Measurements from ENCODE around the gene SELENOM.

Gene SELENOM

DNA sequence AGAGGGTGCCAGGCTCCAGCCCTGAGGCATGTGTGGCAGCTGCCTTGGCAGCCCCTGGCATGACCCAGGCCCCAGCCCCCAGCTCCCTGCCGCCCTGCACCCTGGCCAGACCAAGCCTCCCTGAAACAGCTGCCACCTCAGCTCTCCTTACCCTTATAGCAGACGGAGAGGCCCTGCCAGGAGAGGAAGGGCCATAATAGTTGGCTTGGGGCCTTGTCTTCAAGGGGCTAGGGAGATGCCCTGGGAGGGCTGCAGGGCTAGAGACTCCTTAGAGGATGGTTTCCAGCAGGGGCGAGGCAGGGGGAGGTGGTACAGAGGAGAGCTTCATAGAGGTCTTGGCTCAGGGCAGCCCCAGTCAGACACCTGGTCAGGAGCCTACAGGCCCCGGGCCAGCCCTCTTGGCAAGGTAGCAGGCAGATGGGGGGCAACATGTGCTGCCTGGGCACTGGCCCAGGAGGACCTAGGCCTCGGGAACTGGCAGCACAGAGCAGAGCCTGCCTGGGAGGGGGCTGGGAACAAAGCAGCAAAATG lies 13.3 kb downstream of the SELENOM start:
- H3K27ac ChIP-seq (ENCODE audit: low read length), result no peak overlapping the region
- ATAC-seq (ENCODE audit: insufficient read depth, low read depth), result no peak
- H3K36me3 ChIP-seq (ENCODE audit: insufficient read depth, low read length), result peaks cover 73% of the 10 kb centered on the region

DNA sequence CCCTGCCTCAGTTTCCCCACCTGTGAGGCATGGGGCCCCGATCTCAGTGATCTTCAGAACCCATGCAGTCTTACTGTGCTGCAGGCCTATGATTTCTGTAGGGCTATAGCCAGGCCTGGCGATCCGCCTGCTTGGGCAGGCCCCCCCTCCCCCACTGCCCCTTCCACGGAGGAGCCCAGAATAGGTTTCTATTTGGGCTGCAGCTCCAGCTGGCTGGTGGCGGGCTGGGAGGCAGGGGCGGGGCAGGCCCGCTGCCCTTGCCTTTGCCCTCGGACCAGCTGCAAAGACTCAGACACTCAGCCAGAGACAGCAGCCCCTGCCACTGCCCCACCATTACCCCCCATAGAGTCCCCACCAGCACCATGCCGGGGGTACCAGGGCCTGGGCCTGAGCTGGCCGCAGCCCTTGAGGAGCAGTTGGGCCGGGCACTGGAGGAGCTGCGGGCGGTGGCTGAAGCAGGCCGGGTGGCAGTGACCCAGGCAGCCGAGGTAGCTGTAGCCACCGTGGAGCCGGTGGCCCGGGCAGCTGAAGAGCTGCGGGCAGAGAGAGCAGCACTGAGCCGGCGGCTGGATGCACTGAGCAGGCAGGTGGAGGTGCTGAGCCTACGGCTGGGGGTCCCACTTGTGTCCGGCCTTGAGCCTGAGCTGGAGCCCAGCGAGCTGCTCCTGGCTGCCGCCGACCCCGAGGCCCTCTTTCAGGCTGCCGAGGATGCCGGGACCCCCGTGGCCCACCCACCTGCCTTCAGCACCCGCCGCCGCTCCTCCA lies 14.1 kb downstream of the SELENOM start:
- H3K4me2 ChIP-seq (ENCODE audit: insufficient read depth, low read length), result no peak overlapping the region
- DNase-seq (no peak), ATAC-seq (ENCODE audit: insufficient read depth, low read depth) (no peak)
- no peaks in the 10 kb centered on the region for H3K27me3 ChIP-seq (ENCODE audit: insufficient read depth, low read length, poor library complexity)
- H3K4me1 ChIP-seq (ENCODE audit: insufficient read depth, low read length), result no peaks in the 10 kb centered on the region
- H2AFZ ChIP-seq (ENCODE audit: low read depth, low read length), result no peak overlapping the region
- no peaks in the 10 kb centered on the region; the same call in 1 of the 2 replicates for H4K20me1 ChIP-seq (ENCODE audit: insufficient read depth, low read length)
- H3K4me3 ChIP-seq (ENCODE audit: low read depth in 1 of 2, low read length in 2 of 2), result no peak overlapping the region
- peaks cover 79% of the 10 kb centered on the region for H3K36me3 ChIP-seq (ENCODE audit: insufficient read depth, low read length)
- no peak for TF ChIP-seq EZH2 (IDR thresholded peaks at IDR 0.05; ENCODE audit: borderline replicate concordance, low read depth, low read length, severe bottlenecking)
- TF ChIP-seq, protein P1, sequence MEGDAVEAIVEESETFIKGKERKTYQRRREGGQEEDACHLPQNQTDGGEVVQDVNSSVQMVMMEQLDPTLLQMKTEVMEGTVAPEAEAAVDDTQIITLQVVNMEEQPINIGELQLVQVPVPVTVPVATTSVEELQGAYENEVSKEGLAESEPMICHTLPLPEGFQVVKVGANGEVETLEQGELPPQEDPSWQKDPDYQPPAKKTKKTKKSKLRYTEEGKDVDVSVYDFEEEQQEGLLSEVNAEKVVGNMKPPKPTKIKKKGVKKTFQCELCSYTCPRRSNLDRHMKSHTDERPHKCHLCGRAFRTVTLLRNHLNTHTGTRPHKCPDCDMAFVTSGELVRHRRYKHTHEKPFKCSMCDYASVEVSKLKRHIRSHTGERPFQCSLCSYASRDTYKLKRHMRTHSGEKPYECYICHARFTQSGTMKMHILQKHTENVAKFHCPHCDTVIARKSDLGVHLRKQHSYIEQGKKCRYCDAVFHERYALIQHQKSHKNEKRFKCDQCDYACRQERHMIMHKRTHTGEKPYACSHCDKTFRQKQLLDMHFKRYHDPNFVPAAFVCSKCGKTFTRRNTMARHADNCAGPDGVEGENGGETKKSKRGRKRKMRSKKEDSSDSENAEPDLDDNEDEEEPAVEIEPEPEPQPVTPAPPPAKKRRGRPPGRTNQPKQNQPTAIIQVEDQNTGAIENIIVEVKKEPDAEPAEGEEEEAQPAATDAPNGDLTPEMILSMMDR (IDR thresholded peaks at IDR 0.05; ENCODE audit: borderline replicate concordance, extremely low read depth, low read length, poor library complexity, severe bottlenecking), result no peak
- no peaks in the 10 kb centered on the region for H3K79me2 ChIP-seq (ENCODE audit: insufficient read depth, low read length)
- H3K27ac ChIP-seq (ENCODE audit: low read length), result no peak overlapping the region
- no peak overlapping the region for H3K9ac ChIP-seq (ENCODE audit: low read depth, low read length)
- no peaks in the 10 kb centered on the region for H3K9me3 ChIP-seq (ENCODE audit: insufficient read depth, low read length, severe bottlenecking)

More for the DNA sequence above, 13.3 kb downstream of the SELENOM start:
- Histone ChIP-seq H3K4me2 (ENCODE audit: insufficient read depth, low read length) (no peak overlapping the region), H3K9ac (ENCODE audit: low read depth, low read length) (no peak overlapping the region), H3K27me3 (ENCODE audit: insufficient read depth, low read length, poor library complexity) (no peaks in the 10 kb centered on the region), H3K4me3 (ENCODE audit: low read depth in 1 of 2, low read length in 2 of 2) (no peak overlapping the region), H4K20me1 (ENCODE audit: insufficient read depth, low read length) (no peaks in the 10 kb centered on the region; the same call in 1 of the 2 replicates), H3K4me1 (ENCODE audit: insufficient read depth, low read length) (no peaks in the 10 kb centered on the region), H2AFZ (ENCODE audit: low read depth, low read length) (no peak overlapping the region), H3K9me3 (ENCODE audit: insufficient read depth, low read length, severe bottlenecking) (no peaks in the 10 kb centered on the region), H3K79me2 (ENCODE audit: insufficient read depth, low read length) (no peaks in the 10 kb centered on the region)
- TF ChIP-seq, protein P1 (IDR thresholded peaks at IDR 0.05; ENCODE audit: borderline replicate concordance, extremely low read depth, low read length, poor library complexity, severe bottlenecking), result no peak
- TF ChIP-seq EZH2 (IDR thresholded peaks at IDR 0.05; ENCODE audit: borderline replicate concordance, low read depth, low read length, severe bottlenecking), result no peak
- no peak for DNase-seq

DNA sequence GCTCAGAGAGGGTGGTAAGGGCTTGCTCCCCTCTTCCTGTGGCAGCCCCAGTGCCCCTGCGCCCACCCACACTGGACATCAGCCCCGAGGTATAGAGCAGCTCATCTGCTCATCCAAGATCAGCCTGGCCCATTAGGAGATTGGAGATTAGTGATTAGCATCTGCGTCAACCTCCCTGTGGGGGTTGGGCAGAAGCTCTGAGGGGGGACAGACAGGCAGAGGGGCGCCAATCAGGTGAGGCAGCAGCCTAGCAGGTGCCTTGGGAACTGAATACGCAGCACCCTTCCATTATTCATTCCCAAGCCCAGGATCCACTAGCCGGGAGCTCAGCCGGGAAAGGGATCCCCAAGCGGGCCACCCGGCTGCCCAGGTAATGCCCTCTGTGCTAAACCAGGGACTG lies 15.2 kb downstream of the SELENOM start:
- peaks cover 82% of the 10 kb centered on the region for H3K36me3 ChIP-seq (ENCODE audit: insufficient read depth, low read length)
- no peak overlapping the region for H3K9ac ChIP-seq (ENCODE audit: low read depth, low read length)
- no peak for TF ChIP-seq EZH2 (IDR thresholded peaks at IDR 0.05; ENCODE audit: borderline replicate concordance, low read depth, low read length, severe bottlenecking)
- TF ChIP-seq, protein P1 (IDR thresholded peaks at IDR 0.05; ENCODE audit: borderline replicate concordance, extremely low read depth, low read length, poor library complexity, severe bottlenecking), result no peak
- H3K79me2 ChIP-seq (ENCODE audit: insufficient read depth, low read length), result no peaks in the 10 kb centered on the region
- no peak overlapping the region for H3K27ac ChIP-seq (ENCODE audit: low read length)
- no peak overlapping the region for H3K4me2 ChIP-seq (ENCODE audit: insufficient read depth, low read length)
- H3K9me3 ChIP-seq (ENCODE audit: insufficient read depth, low read length, severe bottlenecking), result no peaks in the 10 kb centered on the region
- no peaks in the 10 kb centered on the region for H3K4me1 ChIP-seq (ENCODE audit: insufficient read depth, low read length)
- no peak for ATAC-seq (ENCODE audit: insufficient read depth, low read depth)
- no peak for DNase-seq
- no peak overlapping the region for H2AFZ ChIP-seq (ENCODE audit: low read depth, low read length)
- H3K4me3 ChIP-seq (ENCODE audit: low read depth in 1 of 2, low read length in 2 of 2), result no peak overlapping the region
- H4K20me1 ChIP-seq (ENCODE audit: insufficient read depth, low read length), result no peaks in the 10 kb centered on the region; the same call in 1 of the 2 replicates
- no peaks in the 10 kb centered on the region for H3K27me3 ChIP-seq (ENCODE audit: insufficient read depth, low read length, poor library complexity)

Data from DND-41 (cell line).